ENCODE measurements around the gene ERC2.

Gene ERC2

GRCh38 chr3:55716044-55716443, 752.2 kb downstream of the ERC2 start:
- TF ChIP-seq TCF12 (IDR thresholded peaks at IDR 0.05; ENCODE audit: low read depth) (no peak), TAF1 (IDR thresholded peaks at IDR 0.05; ENCODE audit: low read depth) (no peak), FOXM1 (IDR thresholded peaks at IDR 0.05; ENCODE audit: borderline replicate concordance, low read depth) (no peak), CEBPB (IDR thresholded peaks at IDR 0.05) (no peak), CREB1 (IDR thresholded peaks at IDR 0.05; ENCODE audit: low read depth) (no peak), ZBTB7A (IDR thresholded peaks at IDR 0.05; ENCODE audit: low read depth) (no peak), EGR1 (IDR thresholded peaks at IDR 0.05) (no peak), REST (IDR thresholded peaks at IDR 0.05; ENCODE audit: low read depth) (no peak), NFIC (IDR thresholded peaks at IDR 0.05) (no peak), YY1 (IDR thresholded peaks at IDR 0.05; ENCODE audit: low read depth) (no peak), RAD21 (IDR thresholded peaks at IDR 0.05; ENCODE audit: low read depth) (no peak), TEAD4 (IDR thresholded peaks at IDR 0.05) (no peak), EP300 (IDR thresholded peaks at IDR 0.05; ENCODE audit: borderline replicate concordance) (no peak)
- TF ChIP-seq, protein P1, sequence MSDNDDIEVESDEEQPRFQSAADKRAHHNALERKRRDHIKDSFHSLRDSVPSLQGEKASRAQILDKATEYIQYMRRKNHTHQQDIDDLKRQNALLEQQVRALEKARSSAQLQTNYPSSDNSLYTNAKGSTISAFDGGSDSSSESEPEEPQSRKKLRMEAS (IDR thresholded peaks at IDR 0.05): no peak
- TF ChIP-seq, protein P2, sequence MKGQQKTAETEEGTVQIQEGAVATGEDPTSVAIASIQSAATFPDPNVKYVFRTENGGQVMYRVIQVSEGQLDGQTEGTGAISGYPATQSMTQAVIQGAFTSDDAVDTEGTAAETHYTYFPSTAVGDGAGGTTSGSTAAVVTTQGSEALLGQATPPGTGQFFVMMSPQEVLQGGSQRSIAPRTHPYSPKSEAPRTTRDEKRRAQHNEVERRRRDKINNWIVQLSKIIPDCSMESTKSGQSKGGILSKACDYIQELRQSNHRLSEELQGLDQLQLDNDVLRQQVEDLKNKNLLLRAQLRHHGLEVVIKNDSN (IDR thresholded peaks at IDR 0.05): no peak

DNA sequence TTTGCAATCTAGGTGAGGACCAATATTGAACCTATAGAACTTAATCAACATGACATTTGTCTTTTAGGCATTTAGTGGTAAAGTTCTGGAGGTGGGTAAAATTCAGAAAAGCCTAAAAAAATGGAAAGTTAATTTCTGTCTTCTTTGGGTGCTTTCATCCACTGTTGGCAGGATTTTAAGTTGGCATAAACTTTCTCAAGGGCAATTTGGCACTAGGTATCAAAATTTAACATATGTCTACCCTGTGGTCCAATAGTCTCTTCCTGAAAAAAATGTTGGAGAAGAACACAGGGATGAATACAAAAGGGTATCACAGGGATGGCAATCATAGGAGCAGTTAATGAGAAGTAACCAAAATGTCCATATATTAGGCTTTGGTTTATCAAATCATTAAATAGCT, 754.2 kb downstream of the ERC2 start:
- TF ChIP-seq RAD21 (IDR thresholded peaks at IDR 0.05; ENCODE audit: low read depth): no peak
- TF ChIP-seq YY1 (IDR thresholded peaks at IDR 0.05; ENCODE audit: low read depth): no peak
- no peak for TF ChIP-seq ZBTB7A (IDR thresholded peaks at IDR 0.05; ENCODE audit: low read depth)
- TF ChIP-seq, protein P2 (IDR thresholded peaks at IDR 0.05): no peak

DNA sequence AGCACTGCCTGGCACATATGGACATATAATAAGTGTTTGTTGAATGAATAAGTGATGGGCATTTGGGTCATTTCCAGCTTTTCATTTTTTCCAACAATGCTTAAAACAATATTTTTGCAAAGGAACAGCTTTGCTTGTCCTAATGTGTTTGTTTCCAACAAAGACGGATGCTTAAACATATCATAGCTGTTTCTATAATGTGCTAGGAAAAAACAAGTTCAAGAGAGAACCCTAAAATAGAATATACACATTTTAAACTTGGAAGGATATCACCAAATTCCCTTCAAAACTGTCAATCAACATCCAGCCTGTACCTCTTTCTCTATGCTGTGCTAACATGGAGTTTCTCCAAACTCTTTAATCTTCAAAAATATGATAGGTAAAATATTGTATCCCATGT, 756.6 kb downstream of the ERC2 start:
- TF ChIP-seq YY1 (IDR thresholded peaks at IDR 0.05; ENCODE audit: low read depth) (no peak), EP300 (IDR thresholded peaks at IDR 0.05; ENCODE audit: borderline replicate concordance) (no peak), CEBPB (IDR thresholded peaks at IDR 0.05) (no peak), REST (IDR thresholded peaks at IDR 0.05; ENCODE audit: low read depth) (no peak), FOXM1 (IDR thresholded peaks at IDR 0.05; ENCODE audit: borderline replicate concordance, low read depth) (no peak), TCF12 (IDR thresholded peaks at IDR 0.05; ENCODE audit: low read depth) (no peak), ZBTB7A (IDR thresholded peaks at IDR 0.05; ENCODE audit: low read depth) (no peak), NFIC (IDR thresholded peaks at IDR 0.05) (no peak), RAD21 (IDR thresholded peaks at IDR 0.05; ENCODE audit: low read depth) (no peak), TEAD4 (IDR thresholded peaks at IDR 0.05) (no peak)
- TF ChIP-seq, protein P1 (IDR thresholded peaks at IDR 0.05): no peak
- TF ChIP-seq, protein P2 (IDR thresholded peaks at IDR 0.05): no peak

DNA sequence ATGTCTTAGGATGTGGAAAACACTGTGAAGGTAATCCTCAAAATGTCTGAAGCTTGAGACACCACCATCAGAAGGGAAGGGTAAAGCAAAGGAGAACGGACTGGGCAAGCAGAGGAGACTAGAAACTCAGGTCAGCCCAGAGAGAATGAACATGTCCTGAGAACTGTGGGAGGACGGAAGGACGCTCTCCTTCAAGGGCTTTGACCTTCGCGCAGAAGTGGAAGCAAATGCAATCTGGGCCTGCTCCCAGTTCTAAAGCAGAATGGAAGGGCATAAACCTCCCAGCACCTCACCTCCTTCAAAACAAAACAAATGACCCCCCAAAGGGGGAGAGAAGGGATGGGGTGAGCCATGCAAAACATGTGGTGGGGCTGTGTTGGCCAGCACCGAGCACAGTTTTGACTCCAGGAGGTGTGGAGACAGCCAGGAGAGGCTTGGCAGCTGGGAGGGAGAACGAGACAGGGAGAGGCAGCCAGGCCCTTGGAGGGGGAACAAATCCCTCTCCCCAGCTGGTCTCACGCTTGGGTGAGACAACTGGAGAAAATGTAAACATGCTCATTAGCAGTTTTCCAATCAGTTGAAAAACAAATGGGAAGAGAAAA, 758.8 kb downstream of the ERC2 start:
- TF ChIP-seq, protein P1 (IDR thresholded peaks at IDR 0.05): no peak
- TF ChIP-seq TCF12 (IDR thresholded peaks at IDR 0.05; ENCODE audit: low read depth): no peak
- no peak for TF ChIP-seq RAD21 (IDR thresholded peaks at IDR 0.05; ENCODE audit: low read depth)
- TF ChIP-seq, protein P2 (IDR thresholded peaks at IDR 0.05): no peak
- TF ChIP-seq TAF1 (IDR thresholded peaks at IDR 0.05; ENCODE audit: low read depth): no peak
- TF ChIP-seq YY1 (IDR thresholded peaks at IDR 0.05; ENCODE audit: low read depth): no peak
- no peak for TF ChIP-seq EGR1 (IDR thresholded peaks at IDR 0.05)
- TF ChIP-seq EP300 (IDR thresholded peaks at IDR 0.05; ENCODE audit: borderline replicate concordance): no peak
- no peak for TF ChIP-seq FOXM1 (IDR thresholded peaks at IDR 0.05; ENCODE audit: borderline replicate concordance, low read depth)
- TF ChIP-seq ZBTB7A (IDR thresholded peaks at IDR 0.05; ENCODE audit: low read depth): no peak
- no peak for TF ChIP-seq REST (IDR thresholded peaks at IDR 0.05; ENCODE audit: low read depth)
- no peak for TF ChIP-seq CEBPB (IDR thresholded peaks at IDR 0.05)

All from Ishikawa (cell line).